ENCODE data around the gene CLTB.

CLTB gene, protein sequence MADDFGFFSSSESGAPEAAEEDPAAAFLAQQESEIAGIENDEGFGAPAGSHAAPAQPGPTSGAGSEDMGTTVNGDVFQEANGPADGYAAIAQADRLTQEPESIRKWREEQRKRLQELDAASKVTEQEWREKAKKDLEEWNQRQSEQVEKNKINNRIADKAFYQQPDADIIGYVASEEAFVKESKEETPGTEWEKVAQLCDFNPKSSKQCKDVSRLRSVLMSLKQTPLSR

GRCh38 chr5:176415952-176416924, at the start of gene CLTB:
CLTB (minus strand) TSS chr5:176416539; CDS start chr5:176416363, 176 bp downstream.
- no peaks in the 10 kb centered on the region for H3K9me3 ChIP-seq (ENCODE audit: control insufficient read depth, low read length)
- peaks cover 47% of the 10 kb centered on the region for H3K4me1 ChIP-seq (ENCODE audit: control insufficient read depth, insufficient read depth, low read length)
- peak within 1 kb of the TSS; percentile 88 for H3K4me3 ChIP-seq (ENCODE audit: low read length)
- H3K9ac ChIP-seq (ENCODE audit: low read length): peak within 1 kb of the TSS; percentile 93
- peaks cover 11% of the 10 kb centered on the region for H3K27me3 ChIP-seq (replicated peaks; ENCODE audit: control insufficient read depth, insufficient read depth, low read length)
- DNase-seq (ENCODE audit: low read depth): peak; percentile 96
- no peaks in the 10 kb centered on the region for H3K36me3 ChIP-seq (ENCODE audit: control insufficient read depth, insufficient read depth, low read length, severe bottlenecking)

GRCh38 chr5:176463113-176463764, 46.9 kb upstream of the CLTB start:
- no peak overlapping the region for H3K9ac ChIP-seq (ENCODE audit: low read length)
- peaks cover 9% of the 10 kb centered on the region for H3K36me3 ChIP-seq (ENCODE audit: control insufficient read depth, insufficient read depth, low read length, severe bottlenecking)
- no peaks in the 10 kb centered on the region for H3K9me3 ChIP-seq (ENCODE audit: control insufficient read depth, low read length)
- no peak for DNase-seq (ENCODE audit: low read depth)
- no peak overlapping the region for H3K4me3 ChIP-seq (ENCODE audit: low read length)
- no peaks in the 10 kb centered on the region for H3K27me3 ChIP-seq (replicated peaks; ENCODE audit: control insufficient read depth, insufficient read depth, low read length)
- H3K4me1 ChIP-seq (ENCODE audit: control insufficient read depth, insufficient read depth, low read length): peaks cover 29% of the 10 kb centered on the region

GRCh38 chr5:176461349-176461748, 45.0 kb upstream of the CLTB start:
- Histone ChIP-seq H3K36me3 (ENCODE audit: control insufficient read depth, insufficient read depth, low read length, severe bottlenecking) (peaks cover 9% of the 10 kb centered on the region), H3K9me3 (ENCODE audit: control insufficient read depth, low read length) (no peaks in the 10 kb centered on the region), H3K4me1 (ENCODE audit: control insufficient read depth, insufficient read depth, low read length) (peaks cover 28% of the 10 kb centered on the region), H3K9ac (ENCODE audit: low read length) (no peak overlapping the region), H3K4me3 (ENCODE audit: low read length) (no peak overlapping the region), H3K27me3 (replicated peaks; ENCODE audit: control insufficient read depth, insufficient read depth, low read length) (no peaks in the 10 kb centered on the region)
- DNase-seq (ENCODE audit: low read depth): no peak

DNA sequence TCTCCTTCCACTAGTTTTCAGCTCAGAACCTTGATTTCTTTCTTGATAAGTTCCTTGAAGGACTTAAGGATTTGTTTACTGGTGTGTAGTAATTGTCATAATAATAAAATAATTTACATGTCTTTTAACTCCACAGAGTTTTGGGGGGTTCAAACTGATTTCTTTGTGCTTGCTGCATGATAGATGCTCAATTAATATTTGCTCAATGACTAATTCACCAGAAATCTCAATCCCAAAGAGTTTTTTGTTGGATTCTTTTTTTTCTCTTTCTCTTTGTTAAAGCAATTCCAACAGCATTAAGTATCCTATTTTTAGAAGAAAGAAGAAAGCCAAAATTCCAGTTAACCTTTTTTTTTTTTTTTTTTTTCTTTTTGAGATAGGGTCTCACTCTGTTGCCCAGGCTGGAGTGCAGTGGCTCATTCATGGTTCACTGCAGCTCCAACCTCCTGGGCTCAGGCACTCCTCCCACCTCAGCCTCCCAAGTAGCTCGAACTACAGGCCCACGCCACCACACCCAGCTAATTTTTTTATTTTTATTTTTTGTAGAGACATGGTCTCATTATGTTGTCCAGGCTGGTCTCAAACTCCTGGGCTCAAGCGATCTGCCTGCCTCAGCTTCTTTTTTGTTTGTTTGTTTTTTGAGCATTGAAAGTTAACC, 42.7 kb upstream of the CLTB start:
- Histone ChIP-seq H3K36me3 (ENCODE audit: control insufficient read depth, insufficient read depth, low read length, severe bottlenecking) (no peaks in the 10 kb centered on the region), H3K4me1 (ENCODE audit: control insufficient read depth, insufficient read depth, low read length) (peaks cover 15% of the 10 kb centered on the region)
- DNase-seq (ENCODE audit: low read depth): no peak

GRCh38 chr5:176454724-176455394, 38.5 kb upstream of the CLTB start:
- no peaks in the 10 kb centered on the region for H3K27me3 ChIP-seq (replicated peaks; ENCODE audit: control insufficient read depth, insufficient read depth, low read length)
- DNase-seq (ENCODE audit: low read depth): no peak
- no peak overlapping the region for H3K4me3 ChIP-seq (ENCODE audit: low read length)
- H3K4me1 ChIP-seq (ENCODE audit: control insufficient read depth, insufficient read depth, low read length): peaks cover 18% of the 10 kb centered on the region
- H3K36me3 ChIP-seq (ENCODE audit: control insufficient read depth, insufficient read depth, low read length, severe bottlenecking): peaks cover 9% of the 10 kb centered on the region
- H3K9ac ChIP-seq (ENCODE audit: low read length): no peak overlapping the region
- no peaks in the 10 kb centered on the region for H3K9me3 ChIP-seq (ENCODE audit: control insufficient read depth, low read length)

More for the DNA sequence above, 42.7 kb upstream of the CLTB start:
- no peak overlapping the region for H3K4me3 ChIP-seq (ENCODE audit: low read length)
- H3K27me3 ChIP-seq (replicated peaks; ENCODE audit: control insufficient read depth, insufficient read depth, low read length): no peaks in the 10 kb centered on the region
- H3K9me3 ChIP-seq (ENCODE audit: control insufficient read depth, low read length): no peaks in the 10 kb centered on the region
- no peak overlapping the region for H3K9ac ChIP-seq (ENCODE audit: low read length)

GRCh38 chr5:176450077-176450476, 33.7 kb upstream of the CLTB start:
- no peaks in the 10 kb centered on the region for H3K9me3 ChIP-seq (ENCODE audit: control insufficient read depth, low read length)
- DNase-seq (ENCODE audit: low read depth): no peak
- peak overlapping the region; percentile 100 for H3K4me3 ChIP-seq (ENCODE audit: low read length)

GRCh38 chr5:176447978-176448608, 31.8 kb upstream of the CLTB start, which contains the start of gene FAF2:
FAF2 (plus strand) TSS chr5:176448385; CDS start chr5:176448408, 23 bp downstream.
- Histone ChIP-seq H3K27me3 (replicated peaks; ENCODE audit: control insufficient read depth, insufficient read depth, low read length) (no peaks in the 10 kb centered on the region), H3K4me3 (ENCODE audit: low read length) (peak within 1 kb of the TSS; percentile 100), H3K9ac (ENCODE audit: low read length) (peak within 1 kb of the TSS; percentile 99), H3K4me1 (ENCODE audit: control insufficient read depth, insufficient read depth, low read length) (peaks cover 26% of the 10 kb centered on the region), H3K36me3 (ENCODE audit: control insufficient read depth, insufficient read depth, low read length, severe bottlenecking) (peaks cover 1% of the 10 kb centered on the region), H3K9me3 (ENCODE audit: control insufficient read depth, low read length) (no peaks in the 10 kb centered on the region)
- peak; percentile 98 for DNase-seq (ENCODE audit: low read depth)

More at GRCh38 chr5:176450077-176450476, 33.7 kb upstream of the CLTB start:
- Histone ChIP-seq H3K27me3 (replicated peaks; ENCODE audit: control insufficient read depth, insufficient read depth, low read length) (no peaks in the 10 kb centered on the region), H3K36me3 (ENCODE audit: control insufficient read depth, insufficient read depth, low read length, severe bottlenecking) (peaks cover 9% of the 10 kb centered on the region), H3K9ac (ENCODE audit: low read length) (peak overlapping the region; percentile 29), H3K4me1 (ENCODE audit: control insufficient read depth, insufficient read depth, low read length) (peaks cover 29% of the 10 kb centered on the region)

DNA sequence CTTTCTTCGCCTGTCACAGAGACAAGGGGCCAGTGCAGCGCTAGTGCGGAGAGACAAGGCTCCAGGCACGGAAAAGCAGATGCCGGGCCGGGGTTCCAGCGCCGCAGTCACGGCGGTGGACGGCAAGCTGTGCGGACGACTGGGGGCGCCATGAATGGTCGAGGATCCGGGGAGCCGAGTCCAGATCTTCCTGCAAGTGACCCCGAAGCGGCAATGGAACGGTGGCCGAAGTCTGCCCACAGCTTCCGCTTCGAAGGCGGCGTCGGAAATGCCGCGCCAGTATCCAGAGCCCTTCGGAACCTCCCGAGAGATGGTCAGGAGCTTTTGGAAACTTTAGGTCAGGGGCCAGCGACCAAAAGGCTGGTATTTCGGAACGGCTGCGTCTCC, 31.2 kb upstream of the CLTB start:
- H3K27me3 ChIP-seq (replicated peaks; ENCODE audit: control insufficient read depth, insufficient read depth, low read length): no peaks in the 10 kb centered on the region
- no peaks in the 10 kb centered on the region for H3K36me3 ChIP-seq (ENCODE audit: control insufficient read depth, insufficient read depth, low read length, severe bottlenecking)
- peak overlapping the region; percentile 99 for H3K9ac ChIP-seq (ENCODE audit: low read length)
- no peaks in the 10 kb centered on the region for H3K9me3 ChIP-seq (ENCODE audit: control insufficient read depth, low read length)
- H3K4me1 ChIP-seq (ENCODE audit: control insufficient read depth, insufficient read depth, low read length): peaks cover 24% of the 10 kb centered on the region
- H3K4me3 ChIP-seq (ENCODE audit: low read length): peak overlapping the region; percentile 100
- no peak for DNase-seq (ENCODE audit: low read depth)

DNA sequence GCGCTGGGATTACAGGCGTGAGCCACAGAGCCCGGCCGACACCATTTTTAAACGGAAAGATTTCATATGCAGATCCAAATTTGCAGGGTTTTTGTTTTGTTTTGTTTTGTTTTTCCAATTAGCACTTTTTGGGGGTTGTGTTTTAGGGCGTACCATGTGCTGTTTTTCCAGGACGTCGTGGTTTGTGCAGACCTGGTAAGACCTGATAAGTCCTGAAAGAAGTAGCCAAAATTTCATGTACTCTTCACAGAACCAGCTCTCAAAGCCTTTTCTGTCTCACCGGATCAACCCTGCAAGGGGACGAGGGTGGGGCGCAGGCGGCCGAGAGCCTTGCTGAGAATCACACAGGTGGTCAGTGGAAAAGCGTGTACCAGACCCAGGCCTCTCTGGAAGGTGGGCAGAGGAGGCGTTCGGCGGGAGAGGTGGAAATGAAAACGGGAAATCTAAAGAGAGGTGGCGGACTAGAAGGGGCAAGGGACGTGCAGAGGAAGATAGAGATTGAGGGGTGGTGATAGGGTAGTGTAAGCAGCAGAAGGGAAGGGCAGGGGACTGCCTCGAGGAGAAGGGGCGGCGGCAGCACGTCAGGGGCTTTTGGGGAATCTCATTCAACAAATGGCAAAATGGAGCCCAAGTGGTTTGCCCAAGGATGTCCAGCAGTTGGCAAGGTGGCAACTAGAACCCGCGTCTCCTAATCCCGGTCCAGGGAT, 30.7 kb upstream of the CLTB start:
- Histone ChIP-seq H3K4me3 (ENCODE audit: low read length) (peak overlapping the region; percentile 100), H3K9ac (ENCODE audit: low read length) (peak overlapping the region; percentile 99), H3K36me3 (ENCODE audit: control insufficient read depth, insufficient read depth, low read length, severe bottlenecking) (no peaks in the 10 kb centered on the region), H3K4me1 (ENCODE audit: control insufficient read depth, insufficient read depth, low read length) (peaks cover 24% of the 10 kb centered on the region), H3K27me3 (replicated peaks; ENCODE audit: control insufficient read depth, insufficient read depth, low read length) (no peaks in the 10 kb centered on the region), H3K9me3 (ENCODE audit: control insufficient read depth, low read length) (no peaks in the 10 kb centered on the region)
- no peak for DNase-seq (ENCODE audit: low read depth)

All from adipocyte (in vitro differentiated cells).